RPMI8226 (cell line): ENCODE data around the gene NUDT14.

ENCODE experiments used
- DNase-seq: peaks from one replicate; pipeline ENCODE4 v3.0.0-alpha.2; 2015

The NUDT14 gene

DNA sequence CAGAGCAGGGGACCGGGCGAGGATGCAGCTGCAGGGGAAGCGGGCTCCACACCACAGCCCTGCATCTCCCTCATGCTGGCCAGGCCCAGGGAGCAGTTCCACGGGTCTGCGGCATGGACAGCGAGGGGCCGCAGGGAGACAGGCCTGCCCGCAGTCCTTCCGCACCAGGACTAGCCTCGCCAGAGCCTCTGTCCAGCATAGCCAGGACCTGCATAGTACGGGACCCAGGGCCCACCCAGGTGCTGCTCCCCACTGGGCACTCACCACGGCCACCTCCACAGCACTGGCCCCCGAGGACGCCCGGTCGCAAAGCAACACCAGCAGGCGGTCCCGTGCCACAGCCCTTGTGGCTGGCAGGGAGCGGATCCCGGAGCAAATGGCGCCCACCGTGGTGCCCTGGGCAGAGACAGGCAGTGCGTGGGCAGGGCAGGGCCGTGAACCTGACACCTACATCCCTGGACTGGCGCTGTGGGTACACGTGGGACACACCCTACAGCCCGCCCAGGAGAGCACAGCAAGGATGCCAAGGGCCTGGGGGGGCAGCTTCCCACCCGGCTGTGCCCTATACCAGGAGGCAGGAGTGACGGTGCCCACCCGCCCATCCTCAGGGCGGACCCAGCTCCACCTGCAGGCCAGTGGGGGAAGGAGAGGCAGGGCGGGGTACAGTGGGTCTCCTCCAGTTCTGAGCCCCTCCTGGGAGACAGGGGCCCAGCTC, 36.3 kb downstream of the NUDT14 start:
- DNase-seq = no peak

DNA sequence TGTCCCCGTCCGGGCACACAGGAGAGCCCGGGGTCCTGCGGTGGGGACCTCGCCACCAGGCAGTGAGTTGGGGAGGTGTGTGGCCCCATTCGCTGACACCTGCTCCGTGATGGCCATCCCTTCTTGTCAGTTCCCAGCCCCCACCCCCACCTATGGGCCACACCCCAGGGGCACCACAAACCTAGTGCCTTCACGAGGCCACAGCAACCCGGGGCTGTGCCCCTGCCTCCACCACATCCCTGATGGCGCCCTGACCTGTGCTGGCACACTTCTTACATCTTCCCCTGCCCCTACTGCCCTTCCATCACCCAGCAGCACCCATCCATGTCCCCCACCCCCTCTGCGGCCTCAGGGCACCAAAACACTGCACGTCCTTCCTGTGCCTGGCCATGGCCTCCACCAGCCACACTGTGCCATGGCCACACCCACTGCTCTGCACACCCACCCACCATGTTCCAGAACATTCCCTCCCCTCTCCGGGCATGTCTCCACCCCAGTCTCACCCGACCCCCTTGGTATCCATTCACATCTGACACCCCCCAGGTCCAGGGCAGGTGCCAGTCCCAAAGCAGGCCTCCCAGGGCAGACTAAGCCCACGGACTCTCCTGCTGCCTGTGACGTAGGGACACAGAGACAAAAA, 37.0 kb downstream of the NUDT14 start:
- DNase-seq = no peak

GRCh38 chr14:105143451-105144025, 37.6 kb downstream of the NUDT14 start:
- no peak for DNase-seq

DNA sequence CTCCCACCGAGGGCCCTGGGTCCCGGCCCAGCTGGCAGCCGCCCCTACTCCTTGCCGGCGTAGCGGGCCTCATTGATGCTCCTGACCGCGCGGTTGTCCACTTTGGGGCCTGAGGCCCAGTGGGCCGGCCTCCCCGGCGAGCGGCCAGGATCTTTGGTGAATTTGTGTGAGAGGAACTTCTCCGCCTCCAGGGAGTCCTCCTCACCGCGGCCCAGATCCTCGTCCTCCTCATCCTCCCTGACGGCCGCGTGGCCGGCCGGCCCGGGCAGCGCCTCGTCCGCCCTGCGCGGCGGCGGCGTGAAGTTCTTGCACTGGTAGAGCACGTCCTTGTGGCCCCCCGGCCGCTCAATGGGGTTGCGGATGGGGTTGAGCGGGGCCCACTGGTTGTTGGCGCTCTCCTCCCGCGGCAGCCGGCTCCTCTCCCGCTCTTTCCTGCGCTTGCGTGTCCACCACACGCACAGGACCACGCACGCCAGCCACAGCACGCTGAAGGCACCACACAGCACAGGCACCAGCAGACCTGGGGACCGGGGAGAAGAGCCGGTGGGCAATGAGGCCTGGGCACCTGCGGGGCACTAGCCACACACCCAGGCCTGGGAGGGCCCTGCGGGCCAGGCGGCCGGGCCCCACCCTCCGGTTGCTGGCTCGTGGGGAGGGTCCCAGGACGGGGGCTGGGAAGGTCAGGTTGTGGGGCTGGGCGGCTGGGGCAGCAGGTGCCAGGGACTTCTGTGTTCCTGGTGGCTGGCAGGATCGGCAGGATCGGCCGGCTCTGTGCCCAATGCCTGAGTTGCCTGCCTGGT, 38.3 kb downstream of the NUDT14 start:
- no peak for DNase-seq

GRCh38 chr14:105141486-105142281, 39.4 kb downstream of the NUDT14 start:
- DNase-seq = no peak

DNA sequence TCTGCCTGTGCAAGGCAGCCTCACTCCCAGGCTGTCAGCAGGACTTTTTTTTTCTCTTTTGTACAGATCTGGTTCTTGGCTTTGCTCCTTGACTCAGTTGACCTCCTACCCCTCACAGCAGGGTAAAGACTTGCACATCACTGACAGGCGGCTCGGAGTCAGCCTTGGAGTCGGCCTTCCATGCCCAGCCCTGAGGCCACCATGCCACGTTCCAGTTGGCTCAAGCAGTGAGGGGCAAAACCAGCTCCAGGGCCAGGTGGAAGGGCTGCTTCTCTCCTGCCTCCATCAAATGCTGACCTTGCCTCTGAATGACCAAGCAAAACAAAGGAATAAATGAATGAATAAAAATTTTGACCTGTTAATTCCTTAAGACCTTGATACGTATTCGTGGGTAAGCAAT, 40.1 kb downstream of the NUDT14 start:
- DNase-seq = no peak

DNA sequence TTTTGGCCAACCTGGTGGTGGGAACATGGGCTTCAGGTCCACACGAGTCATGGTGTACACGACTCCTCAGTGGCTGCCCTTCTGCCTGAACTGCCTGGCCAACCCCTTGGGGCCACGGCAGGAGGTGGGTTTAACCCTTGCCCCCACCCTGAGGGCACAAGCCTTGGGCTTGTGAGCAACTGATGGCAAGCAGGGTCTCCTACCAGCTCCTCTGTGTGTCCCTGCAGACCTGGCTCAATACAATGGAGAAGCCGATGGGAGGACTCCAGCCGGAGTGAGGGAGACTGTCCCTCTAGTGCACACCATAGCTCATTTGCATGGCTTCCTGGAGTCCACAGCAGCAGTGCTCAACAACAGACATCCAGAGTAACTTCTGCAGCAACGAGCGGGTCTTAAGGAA, 40.5 kb downstream of the NUDT14 start:
- no peak for DNase-seq

DNA sequence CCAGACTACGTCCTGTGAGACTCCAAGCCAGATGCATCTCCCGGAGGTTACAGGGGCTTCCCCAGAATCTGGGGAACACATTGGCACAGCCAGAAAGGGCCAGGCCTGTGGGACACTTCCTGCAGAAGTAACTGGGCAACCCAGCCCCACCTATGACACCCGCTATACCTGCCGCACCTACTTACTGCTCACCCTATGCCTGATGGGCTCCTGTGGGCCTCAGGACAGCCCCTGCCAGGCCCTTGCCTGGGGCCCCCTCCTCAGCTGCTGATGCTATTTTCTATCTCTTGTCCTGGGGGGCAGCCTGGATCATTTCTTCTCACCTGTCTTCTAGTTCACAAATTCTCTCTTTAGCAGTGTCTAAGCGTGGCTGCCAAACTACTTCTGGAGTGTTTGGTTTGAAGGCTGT, 41.3 kb downstream of the NUDT14 start:
- no peak for DNase-seq

DNA sequence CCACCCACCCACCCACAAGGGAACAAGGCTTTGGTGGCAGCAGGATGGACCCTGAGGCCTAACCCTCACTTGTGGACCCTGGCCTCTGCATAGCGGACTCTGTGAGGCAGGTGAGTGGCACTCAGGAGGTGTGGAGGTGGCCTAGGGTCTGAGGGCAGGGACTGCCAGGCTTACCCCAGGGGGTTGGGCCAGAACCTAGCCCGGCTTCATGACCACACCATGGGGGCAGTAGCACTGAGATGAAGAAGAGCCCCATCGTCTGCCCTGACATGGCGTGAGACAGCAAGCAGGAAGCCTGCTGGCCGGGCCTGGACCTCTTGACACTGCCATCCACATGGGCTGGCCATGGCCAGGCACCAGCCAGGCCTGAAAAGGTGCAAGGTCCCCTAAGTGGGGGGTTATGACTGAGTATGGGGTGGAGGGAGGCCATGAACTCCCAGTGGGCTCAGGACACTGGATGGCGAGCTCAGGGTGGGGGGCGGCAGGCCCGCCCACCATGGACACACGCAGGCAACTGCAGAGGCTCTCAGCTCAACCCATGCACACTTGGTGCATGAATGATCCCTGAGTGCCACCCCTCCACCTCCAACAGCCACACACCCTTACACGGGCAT, 41.8 kb downstream of the NUDT14 start:
- DNase-seq = no peak

- no peak for DNase-seq
Measured at GRCh38 chr14:105138551-105139111, 42.5 kb downstream of the NUDT14 start.

GRCh38 chr14:105138021-105138541, 43.0 kb downstream of the NUDT14 start:
- no peak for DNase-seq

DNA sequence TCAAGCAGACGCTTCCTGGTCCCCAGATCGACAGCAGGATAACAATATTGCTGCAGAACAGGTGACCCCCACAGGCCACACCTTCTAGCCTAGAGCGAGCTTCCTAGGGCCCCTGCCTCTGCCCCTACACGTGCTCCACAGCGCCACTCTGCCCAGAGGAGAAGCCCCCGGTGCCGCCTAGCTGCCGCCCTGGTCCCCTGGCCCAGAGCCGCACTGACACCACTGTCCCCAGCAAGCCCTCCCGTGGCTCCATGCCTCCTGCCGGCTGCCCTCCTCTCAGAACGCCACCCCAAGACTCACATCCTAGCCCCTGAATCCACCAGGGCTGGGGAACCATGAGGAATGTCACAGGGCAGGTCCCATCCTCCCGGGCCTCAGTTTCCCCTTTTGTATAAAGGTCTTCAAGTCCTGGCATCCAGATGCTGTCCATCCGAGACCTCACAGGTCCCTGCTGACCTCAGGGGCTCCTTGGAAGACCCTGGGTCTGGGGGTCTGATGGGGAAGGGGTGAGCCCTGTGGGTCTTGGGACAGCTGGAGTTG, 43.6 kb downstream of the NUDT14 start:
- DNase-seq = no peak

DNA sequence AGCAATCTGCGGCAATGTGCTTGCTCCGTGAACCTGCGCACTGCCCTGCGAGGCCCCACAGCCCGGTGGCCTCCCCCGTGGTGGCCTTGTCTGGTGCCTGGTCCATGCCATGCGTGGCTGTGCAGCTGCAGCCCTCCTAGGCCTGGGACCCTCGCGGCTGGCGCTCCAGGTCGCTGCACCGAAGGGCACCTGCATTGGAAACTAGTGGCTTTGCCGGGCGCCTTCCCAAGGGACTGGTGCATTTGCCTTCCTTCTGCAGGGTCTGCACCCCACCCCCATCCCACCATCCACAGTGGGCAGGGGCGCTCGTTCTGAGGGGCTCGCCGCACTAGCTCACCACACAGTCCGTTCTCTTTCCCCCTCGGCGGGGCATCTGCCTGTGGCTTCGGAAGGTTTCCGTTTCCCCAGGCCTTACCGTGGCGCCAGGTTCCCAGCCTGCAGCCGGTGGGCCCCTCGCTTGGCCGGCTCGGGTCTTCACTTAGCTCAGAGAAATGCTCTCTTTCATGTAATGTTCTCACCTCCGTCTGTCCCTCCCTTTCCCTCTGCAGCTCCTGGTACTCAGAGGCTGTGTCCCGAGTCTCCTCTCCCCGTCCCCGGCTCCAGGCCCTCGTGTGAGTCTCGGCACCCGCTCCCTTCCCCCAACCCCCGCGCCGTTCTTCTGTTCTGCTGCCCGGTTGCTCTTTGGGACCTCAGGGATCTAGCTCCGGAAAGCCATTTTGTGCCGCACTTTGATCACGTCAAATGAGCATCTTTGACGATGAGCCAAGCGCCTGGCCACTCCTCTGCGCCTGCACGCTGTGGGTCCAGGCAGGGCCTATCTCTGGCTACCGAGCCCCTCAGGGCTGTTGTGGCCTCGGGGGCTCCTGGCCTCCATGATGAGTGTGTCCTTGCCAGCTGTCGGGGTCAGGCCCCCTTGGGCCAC, 44.5 kb downstream of the NUDT14 start:
- DNase-seq = no peak

DNA sequence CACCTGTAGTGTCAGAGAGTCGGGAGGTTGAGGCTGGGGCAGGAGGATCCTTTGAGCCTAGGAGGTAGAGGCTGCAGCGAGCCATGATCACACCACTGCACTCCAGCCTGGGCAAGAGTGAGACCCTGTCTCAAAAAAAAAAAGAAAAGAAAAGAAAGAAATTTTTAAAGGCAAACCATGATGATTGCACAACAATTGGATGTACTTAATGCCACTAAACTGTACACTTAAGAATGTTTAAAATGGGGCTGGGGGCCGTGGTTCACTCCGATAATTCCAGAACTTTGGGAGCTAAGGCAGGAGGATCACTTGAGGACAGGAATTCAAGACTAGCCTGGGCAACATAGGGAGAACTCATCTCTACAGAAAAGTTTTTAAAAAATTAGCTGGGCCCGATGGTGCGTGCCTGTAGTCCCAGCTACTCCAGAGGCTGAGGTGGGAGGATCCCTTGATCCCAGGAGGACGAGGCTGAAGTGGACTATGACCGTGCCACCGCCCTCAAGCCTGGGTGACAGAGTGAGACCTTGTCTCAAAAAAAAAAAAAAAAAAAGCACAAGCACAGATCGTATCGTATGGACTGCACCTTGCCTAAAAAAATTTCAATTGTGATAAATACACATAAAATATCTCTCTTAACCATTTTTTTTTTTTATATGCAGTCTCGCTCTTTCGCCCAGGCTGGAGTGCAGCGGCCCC, 45.3 kb downstream of the NUDT14 start:
- no peak for DNase-seq

- DNase-seq = no peak
Measured at GRCh38 chr14:105132921-105133654, 48.0 kb downstream of the NUDT14 start.

GRCh38 chr14:105131241-105131640, 49.9 kb downstream of the NUDT14 start:
- DNase-seq = no peak

- no peak for DNase-seq
Measured at GRCh38 chr14:105128059-105128458, 53.1 kb downstream of the NUDT14 start.

DNA sequence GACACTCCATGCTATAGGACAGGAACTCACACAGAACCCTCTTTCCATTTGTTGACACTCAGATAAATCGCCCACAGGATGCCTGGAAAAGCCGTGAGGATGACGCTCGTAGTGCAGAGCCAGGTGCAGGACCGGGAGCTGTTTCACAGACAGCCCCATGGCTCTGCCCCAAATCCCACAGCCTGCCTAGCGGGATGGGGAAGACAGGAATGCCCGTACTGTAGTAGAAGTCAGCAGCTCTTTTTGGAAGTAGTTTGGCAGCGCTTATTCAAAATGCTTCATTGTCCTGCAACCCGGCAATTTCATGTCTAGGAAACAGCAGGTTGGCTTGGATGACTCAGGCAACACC, 54.2 kb downstream of the NUDT14 start:
- no peak for DNase-seq
